HG03460 (cell line): Measurements from ENCODE around the gene ARHGEF2.
A peak's percentile ranks its signal among the peaks of the same experiment; 100 is the strongest.

Experiments used
- ATAC-seq: cut with Tn5 transposase; IDR thresholded peaks from one replicate; pipeline ENCODE4 v1.9.1; 2021; ENCODE audit not compliant: unreplicated experiment

Gene ARHGEF2

GRCh38 chr1:155978325-155978972, at the start of gene ARHGEF2:
Gene ARHGEF2, minus strand, starts transcription at chr1:155978547. Its CDS starts 120 bp downstream, at chr1:155978427.
- peak; percentile 49 for ATAC-seq

DNA sequence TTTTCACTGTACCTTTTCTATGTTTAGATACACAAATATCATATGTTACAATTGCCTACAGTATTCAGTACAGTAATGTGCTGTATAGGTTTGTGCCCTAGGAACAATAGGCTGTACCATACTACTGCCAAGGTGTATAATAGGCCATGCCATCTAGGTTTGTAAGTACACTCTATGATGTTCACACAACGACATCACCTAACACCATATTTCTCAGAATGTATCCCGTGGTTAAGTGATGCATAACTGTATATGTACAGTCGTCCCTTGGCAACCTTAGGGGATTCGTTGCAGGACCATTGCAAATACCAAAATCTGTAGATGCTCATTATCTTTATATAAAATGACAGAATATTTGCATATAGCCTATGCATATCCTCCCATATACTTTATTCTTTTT, 48.2 kb upstream of the ARHGEF2 start:
- ATAC-seq: no peak

DNA sequence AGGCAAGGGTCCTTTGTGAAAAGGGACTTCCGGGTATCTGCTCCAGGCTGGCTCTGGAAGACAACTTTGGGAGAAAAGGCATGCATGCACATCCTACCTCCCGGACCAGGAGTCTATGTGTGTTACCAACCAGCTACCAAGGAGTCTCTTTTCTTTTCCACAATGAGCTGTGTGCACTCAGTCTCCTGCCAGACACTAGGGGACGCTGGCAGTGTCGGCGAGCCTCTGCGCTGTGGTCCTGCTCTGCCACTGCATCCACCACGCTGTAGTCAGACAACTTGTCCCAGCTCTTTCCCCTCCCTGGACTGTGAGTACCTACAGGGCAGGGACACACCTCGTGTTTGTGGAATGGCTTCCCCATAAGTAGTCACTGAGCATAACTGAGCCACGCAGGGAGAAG, 47.5 kb upstream of the ARHGEF2 start:
- no peak for ATAC-seq

GRCh38 chr1:156024801-156025200, 46.5 kb upstream of the ARHGEF2 start:
- ATAC-seq: no peak

DNA sequence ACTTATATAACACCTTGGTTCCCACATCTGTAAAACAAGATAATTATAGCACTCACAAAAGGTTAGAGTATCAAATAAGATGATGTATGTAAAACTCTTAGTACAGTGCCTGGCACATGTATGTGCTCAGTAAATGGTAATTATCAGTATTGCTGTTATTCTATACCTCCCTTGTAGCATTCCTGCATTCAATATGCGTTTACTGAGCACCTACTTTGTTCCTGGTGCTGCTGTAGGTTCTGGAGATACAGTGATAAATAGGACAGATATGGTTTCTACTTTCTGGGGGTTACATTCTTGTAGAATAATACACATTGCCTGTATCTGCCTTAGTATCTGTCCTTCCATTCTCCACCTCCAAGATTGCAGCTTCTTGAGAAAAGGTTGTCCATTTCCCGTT, 43.6 kb upstream of the ARHGEF2 start:
- ATAC-seq: no peak

- ATAC-seq: no peak
These were observed 42.7 kb upstream of the ARHGEF2 start for GRCh38 chr1:156021093-156021428.

DNA sequence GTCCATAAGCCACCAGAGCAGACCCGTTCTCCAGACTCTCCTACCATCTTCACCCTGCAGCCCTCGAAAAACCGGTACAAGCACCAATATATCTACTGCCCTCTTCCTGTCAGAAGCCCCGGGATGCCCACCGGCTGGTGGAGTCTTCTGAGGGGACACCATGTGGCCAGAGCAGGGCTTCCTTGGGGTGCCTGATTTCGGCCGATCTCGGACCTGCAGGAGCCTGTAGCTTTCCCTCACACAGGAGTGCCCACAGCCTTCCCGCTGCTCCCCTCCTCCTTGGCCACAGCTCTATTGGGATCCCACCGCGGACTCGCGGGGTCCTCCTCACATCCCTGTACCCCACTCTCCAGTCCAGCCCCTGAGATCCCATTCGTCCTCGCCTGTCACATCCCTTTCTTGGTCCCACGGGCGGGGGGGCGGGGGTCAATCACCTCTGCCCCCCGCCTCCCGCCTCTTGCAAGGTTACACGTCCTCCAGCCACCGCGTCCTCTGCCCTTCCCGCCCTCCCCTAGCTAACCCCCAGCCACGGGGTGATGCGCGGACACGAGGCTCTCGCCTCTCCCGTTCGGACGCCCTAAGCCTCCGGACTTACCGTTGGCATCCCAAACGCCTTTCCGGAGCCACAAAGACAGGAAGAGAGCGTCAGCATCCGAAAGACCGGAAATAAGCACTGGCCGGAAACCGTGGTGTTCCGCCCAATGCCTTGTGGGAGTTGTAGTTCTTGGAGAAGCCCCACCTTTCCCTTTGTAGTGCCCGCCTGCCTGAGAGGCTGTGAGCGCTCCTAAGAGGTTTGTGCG, 42.1 kb upstream of the ARHGEF2 start, which contains the start of gene SSR2:
TSS of gene SSR2 (minus strand) at position 659 of the 800 bp plus-strand sequence. CDS start 784 bp downstream, outside the sequence.
- ATAC-seq: peak; percentile 97

DNA sequence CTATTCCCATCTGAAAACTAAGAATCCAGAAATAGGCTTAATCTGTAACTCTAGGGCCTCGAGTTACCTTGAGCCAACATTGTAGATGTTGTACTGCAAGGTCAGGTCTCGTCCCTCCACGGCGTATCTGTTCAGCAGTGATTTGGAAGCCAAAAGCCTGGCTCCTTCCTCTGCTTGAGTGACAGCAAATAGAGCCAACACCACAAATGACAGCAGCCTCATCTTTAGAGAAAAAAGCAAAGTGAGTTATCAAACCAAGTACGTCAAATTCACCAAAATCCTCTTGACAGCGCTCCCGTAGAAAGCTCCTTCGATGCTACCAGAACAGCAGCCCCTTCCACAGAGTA, 41.6 kb upstream of the ARHGEF2 start:
- no peak for ATAC-seq

GRCh38 chr1:156014829-156015228, 36.5 kb upstream of the ARHGEF2 start:
- no peak for ATAC-seq

DNA sequence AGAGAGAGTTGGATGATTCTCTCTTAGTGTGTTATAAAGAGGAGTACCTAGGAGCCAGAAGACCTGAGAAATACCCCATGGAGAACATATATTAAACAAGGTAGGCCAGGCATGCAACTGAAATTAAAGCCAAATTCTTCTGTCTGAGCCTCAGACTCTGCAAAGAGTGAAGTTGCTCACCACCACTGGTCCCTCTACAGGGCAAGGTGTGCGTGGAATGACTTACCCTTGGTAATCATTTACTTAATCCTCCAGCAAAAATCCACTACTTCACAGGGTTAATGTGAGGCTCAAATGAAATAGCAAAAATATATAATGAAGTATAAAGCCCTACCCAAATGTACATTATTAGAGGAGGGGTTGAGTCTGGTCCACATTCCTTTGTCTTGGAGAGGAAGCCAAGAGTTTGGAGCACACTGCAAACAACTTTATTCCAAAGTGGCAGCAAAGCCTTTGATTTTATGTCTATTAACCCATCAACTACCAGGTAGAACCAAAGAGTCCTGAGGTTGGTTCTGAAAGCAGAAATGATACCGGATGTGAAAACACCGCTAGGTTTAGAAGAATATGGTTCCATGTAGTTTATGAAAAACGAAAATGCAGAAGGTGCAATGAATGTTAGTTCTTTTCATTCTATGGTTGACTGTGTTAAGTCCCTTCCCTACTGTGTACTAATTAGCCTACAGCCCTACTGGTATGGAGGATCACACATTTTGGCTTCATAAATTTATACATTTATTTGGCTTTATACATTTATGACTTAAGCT, 33.9 kb upstream of the ARHGEF2 start:
- peak; percentile 78 for ATAC-seq

DNA sequence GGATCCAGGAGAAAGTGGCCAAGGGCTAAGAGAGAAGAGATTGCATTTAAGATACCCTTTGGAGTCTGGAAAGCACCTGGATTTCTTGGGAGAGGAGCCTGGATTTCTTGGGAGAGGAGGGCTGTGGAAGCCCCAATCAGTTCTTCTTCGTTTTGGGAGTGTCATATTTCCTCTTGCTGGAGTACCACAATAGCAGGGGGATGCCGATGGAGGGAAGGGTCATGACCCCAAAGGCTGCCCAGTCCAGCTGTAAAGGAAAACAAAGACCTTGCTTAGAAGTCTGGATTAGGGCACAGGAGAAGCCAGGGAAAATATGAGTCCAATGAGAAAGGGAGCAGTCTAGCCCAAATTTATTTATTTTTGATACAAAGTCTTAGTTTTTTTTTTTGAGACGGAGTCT, 31.1 kb upstream of the ARHGEF2 start:
- no peak for ATAC-seq

DNA sequence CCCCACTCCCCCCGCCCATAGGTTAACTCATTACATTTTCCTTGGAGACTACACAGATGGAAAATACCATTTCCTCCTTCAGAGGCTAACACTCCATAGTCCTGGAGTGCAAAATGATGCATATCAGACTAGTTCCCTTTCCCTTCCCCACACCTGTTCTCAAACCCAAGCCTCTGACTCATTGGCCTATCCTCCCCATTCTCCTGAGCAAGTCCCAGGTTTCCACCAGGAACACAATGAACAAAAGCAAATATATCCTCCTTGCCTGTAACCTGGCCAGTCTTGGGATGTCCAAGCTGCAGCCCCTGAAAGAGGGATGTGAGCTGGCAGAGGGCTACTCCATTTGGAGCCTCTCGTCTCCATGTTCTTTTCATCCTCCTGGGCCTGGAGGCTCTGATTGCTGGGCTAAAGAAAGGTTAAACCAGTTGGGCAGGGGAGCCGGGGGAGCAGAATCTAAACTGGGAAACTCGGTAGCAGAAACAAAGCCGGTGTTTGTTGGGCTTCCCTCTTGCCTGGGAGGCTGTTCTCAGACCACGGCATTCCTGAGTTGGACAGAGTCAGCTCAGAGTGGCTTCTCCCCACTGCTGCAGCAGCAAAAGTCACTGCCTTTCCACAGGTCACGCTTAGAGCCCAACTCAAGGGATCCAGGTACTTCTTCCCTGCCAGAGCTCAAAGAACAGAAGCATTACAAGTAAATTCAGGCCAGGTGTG, 28.5 kb upstream of the ARHGEF2 start:
- no peak for ATAC-seq

DNA sequence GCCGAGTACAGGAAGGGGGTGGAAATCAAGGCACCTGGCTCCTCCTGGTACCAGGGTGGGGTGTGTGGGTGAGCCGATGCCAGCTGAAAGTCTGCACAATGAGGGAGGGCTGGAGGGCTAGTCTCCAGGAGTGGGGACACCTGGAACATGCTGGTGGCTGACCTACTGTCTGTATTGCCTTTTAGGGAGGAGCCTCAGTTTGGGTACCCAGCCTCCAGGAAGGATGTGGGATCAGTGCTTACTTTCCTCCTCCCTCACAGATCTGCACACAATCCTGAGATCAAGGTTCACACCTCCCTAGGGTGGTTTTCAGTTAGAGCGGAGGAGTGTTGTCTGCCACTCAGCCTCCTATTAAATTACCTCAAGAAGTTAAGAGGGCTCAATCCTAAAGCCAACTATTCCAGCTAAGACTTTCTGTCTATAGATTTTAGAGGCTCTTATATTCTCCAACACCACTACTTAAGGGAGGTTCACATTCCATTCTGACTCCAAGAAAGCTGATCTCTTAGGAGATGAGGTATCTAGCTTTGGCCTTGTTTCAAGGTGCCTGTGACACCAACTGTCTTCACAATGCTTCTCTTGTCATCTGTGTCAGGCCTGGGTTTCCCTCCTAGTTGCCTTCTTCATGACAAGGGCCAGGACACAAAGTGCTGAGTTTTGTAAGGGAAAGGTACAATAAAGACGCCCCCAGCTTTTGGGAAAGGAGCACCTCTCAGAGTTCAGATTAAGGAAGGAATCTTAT, 26.7 kb upstream of the ARHGEF2 start:
- no peak for ATAC-seq

GRCh38 chr1:156003923-156004188, 25.5 kb upstream of the ARHGEF2 start:
- ATAC-seq: no peak

DNA sequence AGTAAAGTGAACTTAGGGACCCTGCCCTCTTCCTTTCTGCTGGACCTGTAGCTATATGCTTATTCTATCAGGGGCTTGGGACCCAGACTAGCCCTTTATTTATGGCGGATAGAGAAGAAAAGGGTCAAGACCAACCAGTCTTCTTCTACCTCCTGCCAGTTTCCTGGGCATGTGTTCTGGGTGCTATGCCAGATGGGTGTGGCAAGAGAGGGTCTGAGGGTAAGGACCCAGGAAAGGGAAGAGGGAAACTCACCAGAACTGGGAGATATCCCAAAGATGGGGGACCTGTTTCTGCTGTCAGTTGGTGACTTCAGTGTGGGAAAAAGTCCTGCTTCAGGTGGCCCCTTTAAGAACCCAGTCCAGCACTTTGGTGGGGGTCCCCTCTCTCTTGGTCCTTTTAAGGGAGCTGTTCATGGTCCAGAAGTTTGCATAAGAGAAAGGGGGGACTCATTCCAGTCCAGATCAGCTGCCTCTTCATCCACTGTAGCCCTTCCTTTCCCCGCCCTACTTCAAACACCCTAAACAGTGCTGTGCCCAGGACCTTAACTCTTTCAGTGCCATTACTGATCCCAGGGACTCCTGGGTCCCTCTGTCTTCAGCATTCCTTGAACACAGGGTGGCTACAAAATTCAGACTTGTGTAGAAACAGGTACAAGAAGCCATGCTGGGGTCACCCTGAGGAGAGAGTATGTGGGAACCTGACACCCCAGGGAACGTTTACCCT, 24.0 kb upstream of the ARHGEF2 start:
- ATAC-seq: no peak

GRCh38 chr1:156001662-156002171, 23.4 kb upstream of the ARHGEF2 start:
- ATAC-seq: no peak

DNA sequence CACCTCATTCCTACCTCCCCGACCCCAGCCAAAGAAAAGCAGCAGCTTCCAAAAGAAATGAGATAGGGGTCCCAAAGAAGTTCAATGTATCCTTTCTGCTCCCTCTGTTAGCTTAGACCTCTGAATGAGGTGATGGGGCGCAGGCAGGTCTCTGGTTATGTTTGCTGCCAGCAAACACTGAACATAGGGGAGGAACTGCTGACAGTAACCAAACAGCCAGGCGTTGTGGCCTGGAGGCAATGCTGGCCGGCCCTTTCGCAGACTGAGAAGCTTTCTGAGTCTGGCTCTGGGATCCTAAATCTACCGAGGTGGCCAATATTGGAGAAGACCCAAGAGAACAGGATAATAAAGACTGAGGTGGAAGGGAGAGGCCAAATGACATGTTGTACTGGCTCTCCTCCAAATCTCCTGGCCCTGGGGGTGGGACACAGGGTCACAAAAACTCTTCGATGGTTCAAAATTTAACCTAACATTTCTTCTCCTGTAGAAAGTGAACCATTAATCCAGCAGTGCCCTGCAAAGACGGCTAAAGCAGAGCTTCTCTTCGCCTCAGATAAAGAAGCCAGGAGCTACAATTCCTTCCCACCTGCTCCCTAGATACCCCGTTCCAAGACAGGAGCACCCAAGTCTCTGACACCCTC, 22.8 kb upstream of the ARHGEF2 start:
- no peak for ATAC-seq

DNA sequence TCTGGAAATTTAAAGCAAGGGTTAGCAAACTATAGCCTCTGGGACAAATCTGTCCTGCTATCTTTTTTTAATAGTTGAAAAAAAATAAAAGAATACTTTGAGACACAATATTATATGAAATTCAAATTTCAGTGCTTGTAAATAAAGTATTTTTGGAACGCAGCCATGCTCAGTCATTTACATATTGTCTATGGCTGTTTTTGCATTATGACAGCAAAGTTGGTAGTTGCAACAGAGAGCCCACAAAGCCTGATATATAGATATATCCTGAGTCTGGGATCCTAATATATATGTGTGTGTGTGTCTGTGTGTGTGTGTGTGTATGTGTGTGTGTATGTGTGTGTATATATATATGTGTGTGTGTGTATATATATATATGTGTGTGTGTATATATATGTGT, 21.6 kb upstream of the ARHGEF2 start:
- no peak for ATAC-seq

- no peak for ATAC-seq
These were observed 17.8 kb upstream of the ARHGEF2 start for GRCh38 chr1:155996166-155996565.

GRCh38 chr1:155993595-155993994, 15.2 kb upstream of the ARHGEF2 start:
- ATAC-seq: no peak
